IMR-90 (cell line): Measurements from ENCODE around the gene DTD1. TPM values are rescaled to one million over a fixed set of nuclear protein-coding genes. Genes with fewer than 3 reads are reported as not detected.

Source experiments
- ATAC-seq: fragments of 200-7000 bp; cut with Tn5 transposase; 2 replicates; pipeline ENCODE4 v1.9.1; 2020; ENCODE audit warnings: low read depth, mild to moderate bottlenecking, moderate library complexity
- BruUV-seq: library from RNA; stranded (reverse); fragments of 400-500 nt; replicated peaks from 2 replicates; lab custom pipeline; 2021; lab: Mats Ljungman, UMichigan
- CTCF ChIA-PET: fragments of 300-600 bp; formaldehyde crosslinking; extraction: SDS; loops from one replicate; lab custom pipeline; 2021; ENCODE audit warnings: antibody characterized with exemption; lab: Yijun Ruan, JAX
- POLR2A ChIA-PET: fragments of 300-600 bp; sonication (Branson Sonifier 250); formaldehyde crosslinking; loops from one replicate; lab custom pipeline; 2022; ENCODE audit warnings: antibody characterized with exemption; ENCODE audit not compliant: unreplicated experiment; lab: Charles Lee
- DNase-seq: peaks from one replicate; pipeline ENCODE4 v3.0.0; 2013
- H2AFZ ChIP-seq: replicated peaks from 2 replicates; pipeline ENCODE3; 2013; ENCODE audit warnings: low read length, mild to moderate bottlenecking; ENCODE audit not compliant: poor library complexity
- H2AK5ac ChIP-seq: 2 replicates; pipeline ENCODE4 v1.6.1; 2013; ENCODE audit warnings: low read depth, low read length, inconsistent platforms
- H2AK9ac ChIP-seq: replicated peaks from 2 replicates; pipeline ENCODE3; 2013; ENCODE audit warnings: mild to moderate bottlenecking, low read depth, low read length, moderate library complexity; ENCODE audit not compliant: poor library complexity
- H2BK120ac ChIP-seq: 2 replicates; pipeline ENCODE4 v1.6.1; 2013; ENCODE audit warnings: low read depth, low read length, inconsistent platforms
- H2BK15ac ChIP-seq: 3 replicates; pipeline ENCODE4 v1.6.1; 2013; ENCODE audit warnings: low read depth, low read length, inconsistent platforms
- H2BK20ac ChIP-seq: 2 replicates; pipeline ENCODE4 v1.6.1; 2013; ENCODE audit warnings: low read depth, mild to moderate bottlenecking, inconsistent platforms, low read length, moderate library complexity
- H2BK5ac ChIP-seq: 2 replicates; pipeline ENCODE4 v1.6.1; 2013; ENCODE audit warnings: mild to moderate bottlenecking, low read depth, low read length, inconsistent platforms; ENCODE audit not compliant: poor library complexity, severe bottlenecking
- H3K14ac ChIP-seq: replicated peaks from 2 replicates; pipeline ENCODE4 v1.6.1; 2013; ENCODE audit warnings: low read depth, low read length, inconsistent platforms
- H3K18ac ChIP-seq: 2 replicates; pipeline ENCODE4 v1.6.1; 2013; ENCODE audit warnings: low read depth, low read length, control low read depth
- H3K23ac ChIP-seq: 2 replicates; pipeline ENCODE4 v1.6.1; 2013; ENCODE audit warnings: low read depth, low read length, inconsistent platforms
- H3K27ac ChIP-seq: 2 replicates; pipeline ENCODE4 v1.5.1; 2013; ENCODE audit warnings: mild to moderate bottlenecking, control low read depth, low read length; ENCODE audit not compliant: insufficient read depth
- H3K27me3 ChIP-seq: 2 replicates; pipeline ENCODE4 v1.6.1; 2013; ENCODE audit warnings: low read length; ENCODE audit not compliant: control insufficient read depth, insufficient read depth
- H3K36me3 ChIP-seq: 2 replicates; pipeline ENCODE4 v1.6.1; 2013; ENCODE audit warnings: low read length, mixed read lengths; ENCODE audit not compliant: control insufficient read depth, insufficient read depth
- H3K4ac ChIP-seq: 2 replicates; pipeline ENCODE4 v1.6.1; 2013; ENCODE audit warnings: low read depth, low read length, inconsistent platforms
- H3K4me1 ChIP-seq: 2 replicates; pipeline ENCODE4 v1.6.1; 2013; ENCODE audit warnings: low read length, mixed read lengths; ENCODE audit not compliant: control insufficient read depth, insufficient read depth
- H3K4me2 ChIP-seq: 2 replicates; pipeline ENCODE4 v1.6.1; 2013; ENCODE audit warnings: low read depth, mild to moderate bottlenecking, control low read depth, low read length, moderate library complexity
- H3K4me3 ChIP-seq: 2 replicates; pipeline ENCODE4 v1.5.1; 2013; ENCODE audit warnings: low read depth, mild to moderate bottlenecking, control low read depth, low read length, moderate library complexity; ENCODE audit not compliant: insufficient read depth
- H3K56ac ChIP-seq: 2 replicates; pipeline ENCODE4 v1.6.1; 2013; ENCODE audit warnings: low read length, inconsistent platforms; ENCODE audit not compliant: insufficient read depth; ENCODE audit errors: extremely low read depth
- H3K79me1 ChIP-seq, 2 experiments: 2 replicates each; pipeline ENCODE4 v1.6.1; 2013; ENCODE audit warnings: low read length in 2 of 2, inconsistent platforms in 1 of 2, low read depth in 1 of 2
- H3K9ac ChIP-seq: 2 replicates; pipeline ENCODE4 v1.6.1; 2013; ENCODE audit warnings: low read depth, low read length, control low read depth
- H3K9me1 ChIP-seq: 2 replicates; pipeline ENCODE4 v1.6.1; 2013; ENCODE audit warnings: low read length, inconsistent platforms; ENCODE audit not compliant: insufficient read depth
- H3K9me3 ChIP-seq: 2 replicates; pipeline ENCODE4 v1.6.1; 2013; ENCODE audit warnings: low read length; ENCODE audit not compliant: control insufficient read depth, insufficient read depth
- H4K20me1 ChIP-seq: 2 replicates; pipeline ENCODE4 v1.6.1; 2013; ENCODE audit warnings: low read length, inconsistent platforms; ENCODE audit not compliant: insufficient read depth
- H4K5ac ChIP-seq: 2 replicates; pipeline ENCODE4 v1.6.1; 2013; ENCODE audit warnings: mild to moderate bottlenecking, low read depth, low read length, control low read depth
- H4K8ac ChIP-seq, 2 experiments: 2 replicates each; pipeline ENCODE4 v1.6.1; 2013; ENCODE audit warnings: low read depth in 2 of 2, low read length in 2 of 2, control low read depth in 1 of 2, inconsistent platforms in 1 of 2
- H4K91ac ChIP-seq: 2 replicates; pipeline ENCODE4 v1.6.1; 2013; ENCODE audit warnings: low read depth, low read length, inconsistent platforms; ENCODE audit not compliant: insufficient read depth
- BHLHE40 ChIP-seq: fragments of 150-350 bp; IDR thresholded peaks from 2 replicates; pipeline ENCODE4 v1.6.1; 2016; ENCODE audit warnings: mild to moderate bottlenecking, low read depth, low read length
- CEBPB ChIP-seq: IDR thresholded peaks from 2 replicates; pipeline ENCODE4 v1.6.1; 2012; ENCODE audit warnings: low read depth, low read length, improper control_type of control experiment
- CHD1 ChIP-seq: IDR thresholded peaks from 2 replicates; pipeline ENCODE4 v1.6.1; 2012; ENCODE audit warnings: low read depth, low read length, improper control_type of control experiment
- CTCF ChIP-seq: conservative IDR thresholded peaks from 2 replicates; pipeline ENCODE4 v1.5.1; 2012; ENCODE audit warnings: mild to moderate bottlenecking, low read depth, low read length, improper control_type of control experiment
- ELK1 ChIP-seq: fragments of 150-350 bp; IDR thresholded peaks from 2 replicates; pipeline ENCODE4 v1.6.1; 2016; ENCODE audit warnings: low read depth, mild to moderate bottlenecking, low read length, moderate library complexity, borderline replicate concordance
- FOS ChIP-seq: fragments of 150-350 bp; IDR thresholded peaks from 2 replicates; pipeline ENCODE4 v1.6.1; 2016; ENCODE audit warnings: low read depth, low read length
- MAFK ChIP-seq: IDR thresholded peaks from 2 replicates; pipeline ENCODE4 v1.6.1; 2012; ENCODE audit warnings: low read depth, low read length, improper control_type of control experiment
- MAZ ChIP-seq: IDR thresholded peaks from 2 replicates; pipeline ENCODE4 v1.6.1; 2012; ENCODE audit warnings: low read depth, mild to moderate bottlenecking, low read length, improper control_type of control experiment, moderate library complexity, borderline replicate concordance
- MXI1 ChIP-seq: IDR thresholded peaks from 2 replicates; pipeline ENCODE4 v1.6.1; 2012; ENCODE audit warnings: low read depth, mild to moderate bottlenecking, low read length, moderate library complexity, borderline replicate concordance
- NFE2L2 ChIP-seq: fragments of 150-350 bp; IDR thresholded peaks from 2 replicates; pipeline ENCODE4 v1.6.1; 2016; ENCODE audit warnings: low read depth, mild to moderate bottlenecking, low read length
- POLR2A ChIP-seq: IDR thresholded peaks from 2 replicates; pipeline ENCODE4 v1.6.1; 2012; ENCODE audit warnings: mild to moderate bottlenecking, low read depth, low read length
- RAD21 ChIP-seq: IDR thresholded peaks from 2 replicates; pipeline ENCODE4 v1.6.1; 2012; ENCODE audit warnings: low read length, improper control_type of control experiment
- RFX5 ChIP-seq: IDR thresholded peaks from 2 replicates; pipeline ENCODE4 v1.8.0; 2012; ENCODE audit warnings: low read depth, mild to moderate bottlenecking, low read length, moderate library complexity
- WGBS, 2 experiments: methylation state at CpG; one replicate each; pipeline versions ENCODE4 v1.1.5 to v1.1.7; 2013; ENCODE audit warnings: missing lambda C conversion rate in 2 of 2; ENCODE audit not compliant: insufficient read length in 1 of 2; ENCODE audit errors: extremely low coverage in 2 of 2; 5-methylcytosine and 5-hydroxymethylcytosine counted together
- dilution Hi-C: fragments of 300-500 bp; cut with HindIII; formaldehyde crosslinking; loops from one replicate; pipeline ENCODE4 v1.14.3; 2018; ENCODE audit warnings: low sequenced_read_pairs; ENCODE audit not compliant: unreplicated experiment
- in situ Hi-C: fragments of 300-500 bp; cut with MboI; formaldehyde crosslinking; loops from 3 replicates; pipeline ENCODE4 v1.14.3; 2019; ENCODE audit warnings: low sequenced_read_pairs, inconsistent platforms, mixed read lengths
- intact Hi-C: fragments of 100-400 bp; cut with micrococcal nuclease; formaldehyde crosslinking; loops from 2 replicates; pipeline ENCODE4 v1.10.0; 2022
- polyA plus RNA-seq, 3 experiments: library from polyadenylated mRNA; depleted of rRNA; stranded (reverse); fragments of >200 nt; gene quantifications; 2 replicates each; pipeline ENCODE4 v1.2.3, GENCODE V29; 2012; ENCODE audit warnings: low replicate concordance in 1 of 3
- total RNA-seq: library from RNA; depleted of rRNA; stranded (reverse); fragments of >200 nt; gene quantifications from 2 replicates; pipeline ENCODE4 v1.2.3, GENCODE V29; 2012
- TF ChIP-seq, protein P1 (sequence below): fragments of 150-350 bp; IDR thresholded peaks from 2 replicates; pipeline ENCODE4 v1.6.1; 2017; ENCODE audit warnings: mild to moderate bottlenecking, antibody characterized with exemption, low read length, low read depth

DTD1 gene
- total and polyA plus RNA-seq, 2 of the 4 experiments (the other 2 are of a cell fraction), result 73.1 to 101 TPM

DNA sequence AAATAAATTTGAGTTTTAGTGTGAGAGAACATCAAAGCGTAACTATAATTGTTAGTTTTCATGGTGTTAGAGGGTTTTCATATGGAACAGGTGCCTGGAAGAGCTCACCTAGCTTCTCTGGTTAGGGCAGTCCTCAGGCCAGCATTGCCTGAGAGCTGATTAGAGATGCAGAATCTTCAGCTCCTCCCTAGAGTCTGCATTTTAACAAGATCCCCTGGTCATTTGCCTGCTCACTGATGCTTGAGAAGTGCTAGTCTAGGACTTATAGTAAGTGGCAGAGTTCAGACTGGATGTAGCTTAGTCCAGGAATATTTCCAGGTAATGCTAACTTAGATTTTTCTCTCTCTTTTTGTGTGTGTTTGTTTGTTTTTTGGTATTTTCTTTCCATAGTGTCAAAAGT, 42.3 kb upstream of the DTD1 start:
- no peak overlapping the region for H2BK5ac ChIP-seq
- no peak overlapping the region for H3K4ac ChIP-seq
- H3K9ac ChIP-seq, result no peak overlapping the region
- no peaks in the 10 kb centered on the region; the same call in 1 of the 2 replicates for H3K9me1 ChIP-seq
- H4K20me1 ChIP-seq, result no peaks in the 10 kb centered on the region
- H4K5ac ChIP-seq, result no peak overlapping the region
- intact Hi-C loops, result no loop called here
- no peak overlapping the region for H3K56ac ChIP-seq
- ChIA-PET POLR2A (no interaction called here), CTCF (no interaction called here)
- dilution Hi-C loops, result no loop called here
- H3K79me1 ChIP-seq, result no peaks in the 10 kb centered on the region
- H2BK15ac ChIP-seq, result no peak overlapping the region
- no peak overlapping the region for H3K4me3 ChIP-seq
- DNase-seq (no peak), ATAC-seq (no peak)
- H3K23ac ChIP-seq, result no peak overlapping the region
- no peak overlapping the region for H4K91ac ChIP-seq
- H2AK9ac ChIP-seq, result no peak overlapping the region
- no peaks in the 10 kb centered on the region for H3K27me3 ChIP-seq
- BruUV-seq, result no TSS peak
- H3K18ac ChIP-seq, result no peak overlapping the region
- H3K36me3 ChIP-seq, result peaks cover 42% of the 10 kb centered on the region
- no peak overlapping the region for H2BK120ac ChIP-seq
- no peak overlapping the region for H3K4me2 ChIP-seq
- H3K14ac ChIP-seq, result no peak overlapping the region
- no peak for TF ChIP-seq RAD21
- no peak for TF ChIP-seq BHLHE40
- TF ChIP-seq MXI1, result no peak
- no peak for TF ChIP-seq CEBPB
- TF ChIP-seq POLR2A, result no peak
- no peak for TF ChIP-seq CTCF
- no peak for TF ChIP-seq RFX5
- no peak for TF ChIP-seq ELK1
- TF ChIP-seq CHD1, result no peak
- no peak for TF ChIP-seq FOS
- no peak for TF ChIP-seq MAFK
- TF ChIP-seq, protein P1, sequence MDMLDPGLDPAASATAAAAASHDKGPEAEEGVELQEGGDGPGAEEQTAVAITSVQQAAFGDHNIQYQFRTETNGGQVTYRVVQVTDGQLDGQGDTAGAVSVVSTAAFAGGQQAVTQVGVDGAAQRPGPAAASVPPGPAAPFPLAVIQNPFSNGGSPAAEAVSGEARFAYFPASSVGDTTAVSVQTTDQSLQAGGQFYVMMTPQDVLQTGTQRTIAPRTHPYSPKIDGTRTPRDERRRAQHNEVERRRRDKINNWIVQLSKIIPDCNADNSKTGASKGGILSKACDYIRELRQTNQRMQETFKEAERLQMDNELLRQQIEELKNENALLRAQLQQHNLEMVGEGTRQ, result no peak
- TF ChIP-seq NFE2L2, result no peak
- TF ChIP-seq MAZ, result no peak
- H2BK20ac ChIP-seq, result no peak overlapping the region
- H4K8ac ChIP-seq, result no peak overlapping the region
- no peak overlapping the region for H2AFZ ChIP-seq
- H2AK5ac ChIP-seq, result no peak overlapping the region
- H3K4me1 ChIP-seq, result no peaks in the 10 kb centered on the region
- H3K27ac ChIP-seq, result no peak overlapping the region
- no CpG with 5 or more reads among the region's 1 CpG for WGBS, 2 experiments
- in situ Hi-C loops, result loop anchor here (25.0 kb wide), 2 partner anchors 92 to 1492 kb away; no protein-coding TSS in a partner anchor
- no peaks in the 10 kb centered on the region for H3K9me3 ChIP-seq
